ENCODE results near the gene ELMO1. TPM values are rescaled to one million over a fixed set of nuclear protein-coding genes. Genes with fewer than 3 reads are reported as not detected.

Gene ELMO1
- total RNA-seq, 1 experiment from 2014 or later = not detected

DNA sequence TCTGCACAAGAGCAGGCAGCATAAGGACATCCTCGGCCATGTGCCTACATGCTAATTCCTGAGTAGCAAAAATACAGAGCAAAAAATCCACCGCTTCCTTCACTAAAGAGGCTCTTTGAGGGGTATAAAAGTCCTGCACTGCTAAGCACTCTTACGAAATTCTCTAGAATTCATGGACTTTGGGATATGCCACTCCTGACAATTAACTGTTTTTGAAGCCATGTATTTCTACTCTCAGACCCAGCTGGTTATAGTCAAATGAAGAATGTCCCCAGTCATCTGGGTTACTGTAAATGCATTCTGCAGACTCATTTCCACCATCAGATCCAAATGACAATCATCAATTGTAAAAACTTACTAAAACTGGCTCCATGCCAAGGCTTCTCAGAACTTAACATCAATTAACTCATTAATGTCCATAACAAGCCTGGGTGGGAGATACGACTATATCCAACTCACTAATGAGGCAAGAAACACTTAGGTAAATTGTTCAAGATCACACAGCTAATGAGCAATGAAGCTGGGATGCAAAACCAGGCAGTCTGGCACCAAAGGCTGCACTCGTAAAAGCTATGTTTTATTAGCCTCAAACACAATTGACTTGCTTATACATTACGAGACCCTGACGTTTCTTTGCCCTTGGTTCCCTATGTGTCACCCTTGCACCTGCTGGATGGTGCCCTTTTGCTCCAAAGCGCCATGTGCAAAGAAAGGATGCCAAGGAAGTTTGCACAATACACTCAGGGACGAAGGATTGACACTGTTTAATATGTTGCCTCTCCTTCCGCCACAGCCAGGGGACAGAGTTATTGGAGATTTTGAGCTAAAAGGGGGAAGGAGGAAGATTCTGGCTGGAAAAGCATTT is 250.4 kb downstream of the ELMO1 start:
- no peaks in the 10 kb centered on the region for H3K27me3 ChIP-seq
- no peak for DNase-seq
- no peaks in the 10 kb centered on the region for H3K36me3 ChIP-seq
- no peak overlapping the region for H3K4me3 ChIP-seq
- H3K9me3 ChIP-seq = no peaks in the 10 kb centered on the region

DNA sequence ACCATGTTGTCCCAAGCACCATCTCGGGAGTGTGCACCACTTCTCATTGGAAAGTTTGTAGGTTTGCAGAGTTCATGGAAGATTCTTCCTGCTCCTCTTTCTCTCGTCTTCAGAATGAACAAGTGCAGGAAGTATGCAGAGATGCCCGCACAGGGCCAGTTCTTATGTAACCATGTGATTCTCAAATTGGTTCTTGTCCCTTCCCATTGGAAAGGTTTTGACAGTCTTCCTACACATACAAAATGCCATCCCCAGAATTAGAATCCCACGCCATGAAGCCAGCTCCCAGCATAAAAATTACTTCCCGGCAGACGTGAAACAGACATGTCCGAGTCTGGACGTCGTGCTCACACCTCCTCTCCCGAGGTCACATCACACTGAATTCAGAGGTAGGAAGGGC is 251.6 kb downstream of the ELMO1 start:
- H3K9me3 ChIP-seq = no peaks in the 10 kb centered on the region
- H3K4me3 ChIP-seq = no peak overlapping the region
- DNase-seq = no peak
- H3K27me3 ChIP-seq = no peaks in the 10 kb centered on the region
- H3K36me3 ChIP-seq = no peaks in the 10 kb centered on the region

DNA sequence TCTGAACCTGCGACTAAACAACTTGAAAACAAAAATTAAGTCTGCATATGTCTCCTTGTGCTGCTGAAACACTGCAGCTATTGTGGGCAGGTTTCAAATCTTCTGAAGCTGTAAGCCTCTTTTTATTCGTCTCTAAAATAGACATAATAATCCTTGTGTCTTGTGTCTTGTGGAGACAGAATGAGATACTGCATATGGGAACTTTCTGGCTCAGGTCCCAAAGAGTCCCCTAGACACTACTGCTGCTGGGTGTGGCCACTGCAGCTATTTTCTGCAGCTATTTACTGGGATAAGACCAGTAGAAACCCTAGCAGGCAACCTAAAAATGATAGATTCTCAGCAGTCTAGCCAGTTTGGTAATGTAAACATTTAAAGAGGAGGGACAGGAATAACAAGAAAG is 252.0 kb downstream of the ELMO1 start:
- DNase-seq = no peak
- no peaks in the 10 kb centered on the region for H3K9me3 ChIP-seq
- H3K4me3 ChIP-seq = no peak overlapping the region
- H3K27me3 ChIP-seq = no peaks in the 10 kb centered on the region
- no peaks in the 10 kb centered on the region for H3K36me3 ChIP-seq

DNA sequence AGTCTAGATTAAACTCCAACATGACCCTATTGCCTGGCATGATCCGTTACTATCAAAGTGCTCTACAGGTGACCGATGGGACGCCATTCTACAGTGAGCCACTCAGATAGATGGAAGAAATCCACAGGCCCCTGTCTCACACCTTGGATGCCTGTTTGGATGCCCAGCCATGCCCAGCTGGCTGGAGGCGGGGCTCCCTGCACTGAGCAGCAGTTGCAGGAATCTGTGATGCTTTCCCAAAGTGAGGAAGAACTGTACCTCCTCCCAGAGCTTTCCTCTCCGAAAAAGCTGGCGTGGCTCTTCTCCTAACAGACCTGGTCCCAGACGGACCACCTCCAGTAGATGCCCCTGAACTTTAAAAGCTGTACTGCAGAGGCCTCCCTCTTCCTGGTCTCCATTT is 253.3 kb downstream of the ELMO1 start:
- no peak for DNase-seq
- no peaks in the 10 kb centered on the region for H3K27me3 ChIP-seq
- no peaks in the 10 kb centered on the region for H3K36me3 ChIP-seq
- H3K4me3 ChIP-seq = no peak overlapping the region
- no peaks in the 10 kb centered on the region for H3K9me3 ChIP-seq

GRCh38 chr7:37194943-37195342 is 253.7 kb downstream of the ELMO1 start:
- Histone ChIP-seq H3K4me3 (no peak overlapping the region), H3K9me3 (no peaks in the 10 kb centered on the region), H3K27me3 (no peaks in the 10 kb centered on the region), H3K36me3 (no peaks in the 10 kb centered on the region)
- DNase-seq = no peak

DNA sequence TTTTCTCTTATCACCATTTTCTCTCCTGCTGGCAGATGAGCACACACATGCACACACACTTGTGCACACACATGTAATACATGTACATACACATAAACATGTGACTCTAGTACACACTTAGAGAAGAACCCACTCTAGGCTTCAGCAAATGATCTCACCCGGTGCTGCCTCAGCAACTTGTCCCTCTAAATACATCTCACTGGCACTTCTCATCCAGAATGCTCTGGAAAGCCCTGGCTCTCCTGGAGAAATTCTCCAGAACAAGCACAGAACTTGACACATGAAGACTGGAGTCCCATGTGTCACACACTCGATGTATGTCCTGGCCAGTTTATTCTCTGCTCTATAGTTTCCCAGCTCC is 254.9 kb downstream of the ELMO1 start:
- DNase-seq = no peak
- H3K9me3 ChIP-seq = no peaks in the 10 kb centered on the region
- H3K27me3 ChIP-seq = no peaks in the 10 kb centered on the region
- no peaks in the 10 kb centered on the region for H3K36me3 ChIP-seq
- H3K4me3 ChIP-seq = no peak overlapping the region

GRCh38 chr7:37193087-37193774 is 255.4 kb downstream of the ELMO1 start:
- Histone ChIP-seq H3K4me3 (no peak overlapping the region), H3K9me3 (no peaks in the 10 kb centered on the region), H3K36me3 (no peaks in the 10 kb centered on the region), H3K27me3 (no peaks in the 10 kb centered on the region)
- DNase-seq = no peak

GRCh38 chr7:37191797-37192196 is 256.9 kb downstream of the ELMO1 start:
- Histone ChIP-seq H3K4me3 (no peak overlapping the region), H3K9me3 (no peaks in the 10 kb centered on the region), H3K36me3 (no peaks in the 10 kb centered on the region), H3K27me3 (no peaks in the 10 kb centered on the region)
- DNase-seq = no peak

DNA sequence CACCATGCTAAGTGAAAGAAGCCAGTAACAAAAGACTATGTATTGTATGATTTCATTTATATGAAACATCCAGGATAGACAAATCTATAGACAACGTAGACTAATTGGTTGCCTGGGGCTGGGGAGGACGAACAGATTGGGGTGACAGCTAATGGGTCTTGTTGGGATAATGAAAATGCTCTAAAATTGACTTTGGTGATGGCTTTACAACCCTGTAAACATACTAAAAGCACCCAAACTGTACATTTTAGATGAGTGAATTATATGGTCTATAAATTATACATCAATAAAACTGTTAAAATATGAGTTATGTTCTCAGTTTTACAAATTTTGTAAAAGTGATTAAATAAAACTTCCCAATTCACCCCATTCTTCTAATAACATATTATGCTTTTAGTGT is 261.5 kb downstream of the ELMO1 start:
- no peak for DNase-seq
- H3K9me3 ChIP-seq = no peaks in the 10 kb centered on the region
- no peaks in the 10 kb centered on the region for H3K27me3 ChIP-seq
- H3K36me3 ChIP-seq = no peaks in the 10 kb centered on the region
- H3K4me3 ChIP-seq = no peak overlapping the region

DNA sequence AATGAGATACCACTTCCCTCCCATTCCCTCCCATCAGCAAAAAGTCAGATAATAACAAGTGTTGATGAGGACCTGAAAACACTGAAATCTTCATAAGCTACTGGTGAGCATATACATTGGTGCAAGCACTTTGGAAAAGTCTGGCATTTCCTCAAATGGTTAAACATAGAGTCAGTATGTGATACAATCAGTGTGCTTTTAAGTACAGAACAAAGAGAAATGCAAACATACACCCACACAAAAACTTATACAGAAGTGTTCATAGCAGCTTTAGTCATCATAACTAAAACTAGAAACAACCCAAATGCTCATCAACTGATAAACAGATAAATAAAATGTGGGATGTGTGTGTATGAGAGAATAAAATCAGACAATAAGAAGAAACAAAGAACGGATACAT is 261.9 kb downstream of the ELMO1 start:
- DNase-seq = no peak

GRCh38 chr7:37181550-37181932 is 267.1 kb downstream of the ELMO1 start:
- no peak for DNase-seq
- Histone ChIP-seq H3K9me3 (no peaks in the 10 kb centered on the region), H3K4me3 (no peak overlapping the region), H3K27me3 (no peaks in the 10 kb centered on the region), H3K36me3 (no peaks in the 10 kb centered on the region)

More for the DNA sequence above, 261.9 kb downstream of the ELMO1 start:
- H3K4me3 ChIP-seq = no peak overlapping the region
- no peaks in the 10 kb centered on the region for H3K36me3 ChIP-seq
- no peaks in the 10 kb centered on the region for H3K27me3 ChIP-seq
- no peaks in the 10 kb centered on the region for H3K9me3 ChIP-seq

- no peak for DNase-seq
- no peaks in the 10 kb centered on the region for H3K36me3 ChIP-seq
- no peaks in the 10 kb centered on the region for H3K27me3 ChIP-seq
- H3K9me3 ChIP-seq = no peaks in the 10 kb centered on the region
- H3K4me3 ChIP-seq = no peak overlapping the region
These were observed 267.7 kb downstream of the ELMO1 start for GRCh38 chr7:37180828-37181549.

DNA sequence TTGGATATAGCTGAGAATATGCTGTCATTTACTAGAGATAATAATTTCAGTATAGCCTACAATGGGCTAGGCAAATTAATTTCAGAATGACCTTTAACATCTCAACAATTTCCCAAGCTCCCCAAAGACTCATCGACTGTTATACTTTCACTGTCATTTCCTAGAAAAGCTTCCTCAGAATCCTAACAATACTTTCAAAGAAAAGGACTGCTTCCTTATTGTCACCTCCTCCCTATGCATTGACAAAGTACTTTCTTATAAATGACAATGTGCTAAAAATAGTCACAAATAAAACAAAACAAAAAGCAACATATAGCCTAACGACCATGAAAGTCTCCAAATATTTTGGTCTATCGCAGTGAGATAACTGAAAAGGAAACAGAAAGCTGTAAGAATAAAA is 272.6 kb downstream of the ELMO1 start:
- Histone ChIP-seq H3K36me3 (no peaks in the 10 kb centered on the region), H3K27me3 (no peaks in the 10 kb centered on the region), H3K9me3 (no peaks in the 10 kb centered on the region), H3K4me3 (no peak overlapping the region)
- no peak for DNase-seq

DNA sequence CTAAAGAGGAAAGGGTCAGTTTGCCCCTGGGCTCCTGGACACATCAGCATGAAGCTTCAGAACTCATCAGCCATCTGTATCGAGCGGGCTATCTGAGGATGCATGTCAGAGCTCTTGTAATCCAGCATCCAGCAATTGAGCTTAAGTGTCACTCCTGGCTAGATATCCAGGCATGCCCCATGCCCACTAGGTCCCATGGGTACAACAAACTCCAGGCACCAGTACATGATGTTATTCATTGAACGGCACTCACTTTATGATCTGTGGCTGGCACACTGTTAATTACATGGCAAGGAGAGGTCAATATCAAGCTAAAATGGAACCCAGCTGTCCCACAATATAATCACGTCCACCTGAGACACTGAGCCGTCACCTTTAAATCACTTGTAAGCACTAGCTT is 274.2 kb downstream of the ELMO1 start:
- H3K27me3 ChIP-seq = no peaks in the 10 kb centered on the region
- no peaks in the 10 kb centered on the region for H3K9me3 ChIP-seq
- H3K4me3 ChIP-seq = no peak overlapping the region
- H3K36me3 ChIP-seq = no peaks in the 10 kb centered on the region
- DNase-seq = no peak

DNA sequence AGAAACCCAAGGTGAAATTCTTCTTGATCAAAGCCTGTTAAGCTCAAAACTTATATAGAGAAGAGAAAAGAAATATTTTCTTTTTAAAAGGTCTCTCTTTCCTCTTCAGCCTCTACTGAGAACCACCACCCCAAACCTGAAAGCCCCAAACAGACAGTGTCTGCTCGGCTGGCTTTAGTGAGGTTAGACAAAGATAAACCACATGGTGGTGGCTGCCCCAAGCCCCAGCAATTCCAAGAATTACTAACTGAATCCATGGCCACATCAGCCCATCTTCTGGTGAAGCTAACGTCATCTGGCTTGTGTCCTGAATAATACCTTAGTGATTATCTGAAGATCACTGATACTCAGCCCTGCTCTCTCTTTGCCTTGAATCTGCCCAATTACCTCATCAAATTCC is 275.0 kb downstream of the ELMO1 start:
- Histone ChIP-seq H3K27me3 (no peaks in the 10 kb centered on the region), H3K4me3 (no peak overlapping the region), H3K9me3 (no peaks in the 10 kb centered on the region), H3K36me3 (no peaks in the 10 kb centered on the region)
- DNase-seq = no peak

DNA sequence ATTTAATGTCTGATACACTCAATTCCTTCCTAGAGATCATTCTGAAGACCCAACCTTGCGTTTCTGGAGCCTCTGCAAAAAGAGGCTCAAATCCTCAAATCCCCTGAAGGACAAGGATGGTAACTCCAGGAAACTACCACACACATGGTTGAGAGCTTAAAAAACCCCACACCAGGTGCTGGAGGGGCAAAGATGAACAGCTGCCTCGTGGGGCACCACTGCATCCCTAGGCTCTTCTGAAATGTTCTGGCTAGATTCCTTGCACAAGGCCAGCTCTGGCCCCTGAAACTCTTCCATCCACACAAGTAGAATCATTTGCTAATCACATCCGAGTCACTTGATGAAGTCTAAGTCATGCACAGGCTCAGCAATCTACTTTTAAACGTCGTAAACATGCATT is 286.6 kb downstream of the ELMO1 start:
- Histone ChIP-seq H3K4me3 (no peak overlapping the region), H3K36me3 (no peaks in the 10 kb centered on the region), H3K9me3 (no peaks in the 10 kb centered on the region), H3K27me3 (no peaks in the 10 kb centered on the region)
- no peak for DNase-seq

DNA sequence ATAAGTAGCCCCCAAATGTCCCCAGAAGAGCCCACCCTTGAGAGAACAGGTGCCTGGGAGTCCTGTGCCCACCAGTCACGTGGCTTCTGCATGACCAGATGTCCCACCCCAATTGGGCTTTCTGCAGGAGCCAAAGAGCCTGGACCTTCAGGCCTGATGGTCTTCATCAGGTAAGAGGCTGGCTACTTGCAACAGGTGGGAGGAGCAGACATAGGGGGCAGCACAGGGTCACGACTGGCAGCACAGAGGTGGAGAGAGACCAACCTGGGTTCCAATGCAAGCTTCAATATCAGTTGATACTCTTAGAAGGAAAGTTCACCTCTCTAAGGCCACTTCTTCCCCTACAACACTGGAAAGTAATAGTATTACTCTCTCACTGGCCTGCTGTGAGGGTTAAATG is 288.0 kb downstream of the ELMO1 start:
- Histone ChIP-seq H3K36me3 (no peaks in the 10 kb centered on the region), H3K4me3 (no peak overlapping the region), H3K27me3 (no peaks in the 10 kb centered on the region), H3K9me3 (no peaks in the 10 kb centered on the region)
- DNase-seq = no peak
